Mesenchymal stem cell (in vitro differentiated cells and primary cell): ENCODE measurements around the gene SH3PXD2A.
A peak's percentile ranks its signal among the peaks of the same experiment; 100 is the strongest.

ENCODE experiments used
- DNase-seq: peaks from one replicate; pipeline ENCODE4 v3.0.0-alpha.2; 2013
- H2AFZ ChIP-seq: one replicate; pipeline ENCODE4 v1.6.1; 2013; ENCODE audit warnings: low read depth, mild to moderate bottlenecking, control low read depth, inconsistent platforms, low read length, moderate library complexity
- H2AK5ac ChIP-seq: 2 replicates; pipeline ENCODE4 v1.6.1; 2013; ENCODE audit warnings: low read length, moderate library complexity, mild to moderate bottlenecking, inconsistent platforms; ENCODE audit not compliant: severe bottlenecking
- H2BK120ac ChIP-seq: one replicate; pipeline ENCODE4 v1.6.1; 2013; ENCODE audit warnings: low read depth, mild to moderate bottlenecking, inconsistent platforms, low read length, moderate library complexity
- H2BK12ac ChIP-seq, 2 experiments: one replicate each; pipeline ENCODE4 v1.6.1; 2013; ENCODE audit warnings: inconsistent platforms in 2 of 2, low read length in 2 of 2, mild to moderate bottlenecking in 2 of 2, moderate library complexity in 2 of 2, control low read depth in 1 of 2
- H2BK15ac ChIP-seq: one replicate; pipeline ENCODE4 v1.6.1; 2013; ENCODE audit warnings: mild to moderate bottlenecking, low read depth, inconsistent platforms; ENCODE audit not compliant: poor library complexity, severe bottlenecking
- H2BK5ac ChIP-seq: 2 replicates; pipeline ENCODE4 v1.6.1; 2013; ENCODE audit warnings: low read depth, mild to moderate bottlenecking, low read length, control low read depth, inconsistent platforms; ENCODE audit not compliant: poor library complexity, severe bottlenecking
- H3K14ac ChIP-seq, 2 experiments: one replicate each; pipeline ENCODE4 v1.6.1; 2013; ENCODE audit warnings: inconsistent platforms in 2 of 2, low read length in 2 of 2, control low read depth in 1 of 2, mild to moderate bottlenecking in 1 of 2, moderate library complexity in 1 of 2
- H3K18ac ChIP-seq, 2 experiments: one replicate each; pipeline ENCODE4 v1.6.1; 2013; ENCODE audit warnings: inconsistent platforms in 2 of 2, low read length in 2 of 2, control low read depth in 1 of 2, low read depth in 1 of 2, mild to moderate bottlenecking in 1 of 2
- H3K23ac ChIP-seq, 2 experiments: one replicate each; pipeline ENCODE4 v1.6.1; 2013; ENCODE audit warnings: inconsistent platforms in 2 of 2, low read length in 2 of 2, mild to moderate bottlenecking in 2 of 2, moderate library complexity in 2 of 2, control low read depth in 1 of 2
- H3K27ac ChIP-seq: 2 replicates; pipeline ENCODE4 v1.5.1; 2013; ENCODE audit warnings: mild to moderate bottlenecking, moderate library complexity, low read length, control low read depth, inconsistent platforms; ENCODE audit not compliant: poor library complexity, severe bottlenecking
- H3K27me3 ChIP-seq, 2 experiments: 2 replicates each; pipeline versions ENCODE4 v1.6.1 to v1.7.0; 2013; ENCODE audit warnings: low read length in 2 of 2, mild to moderate bottlenecking in 2 of 2, moderate library complexity in 2 of 2, control low read depth in 1 of 2, inconsistent platforms in 1 of 2; ENCODE audit not compliant: control insufficient read depth in 1 of 2, insufficient read depth in 1 of 2
- H3K36me3 ChIP-seq, 2 experiments: 2 replicates each; pipeline versions ENCODE4 v1.6.1 to v1.7.0; 2013; ENCODE audit warnings: low read length in 2 of 2, control low read depth in 1 of 2, inconsistent platforms in 1 of 2, low read depth in 1 of 2, mild to moderate bottlenecking in 1 of 2; ENCODE audit not compliant: insufficient read depth in 2 of 2, control insufficient read depth in 1 of 2
- H3K4ac ChIP-seq, 2 experiments: one replicate each; pipeline ENCODE4 v1.6.1; 2013; ENCODE audit warnings: inconsistent platforms in 2 of 2, low read length in 2 of 2, mild to moderate bottlenecking in 2 of 2, moderate library complexity in 2 of 2, control low read depth in 1 of 2, low read depth in 1 of 2
- H3K4me1 ChIP-seq: 2 replicates; pipeline ENCODE4 v1.6.1; 2013; ENCODE audit warnings: low read depth, low read length, control low read depth; ENCODE audit not compliant: control insufficient read depth, insufficient read depth
- H3K4me2 ChIP-seq: 2 replicates; pipeline ENCODE4 v1.6.1; 2013; ENCODE audit warnings: low read length, mild to moderate bottlenecking, inconsistent platforms; ENCODE audit not compliant: poor library complexity, severe bottlenecking
- H3K4me3 ChIP-seq, 2 experiments: 2 replicates each; pipeline versions ENCODE4 v1.5.1 to v1.7.0; 2013; ENCODE audit warnings: low read length in 2 of 2, mild to moderate bottlenecking in 2 of 2, control low read depth in 1 of 2, low read depth in 1 of 2; ENCODE audit not compliant: insufficient read depth in 1 of 2
- H3K79me1 ChIP-seq: replicated peaks from 2 replicates; pipeline ENCODE4 v1.6.1; 2013; ENCODE audit warnings: mild to moderate bottlenecking, control low read depth, low read length, inconsistent platforms; ENCODE audit not compliant: poor library complexity, severe bottlenecking
- H3K9ac ChIP-seq: 2 replicates; pipeline ENCODE4 v1.7.0; 2013; ENCODE audit warnings: mild to moderate bottlenecking, low read length, moderate library complexity
- H3K9me3 ChIP-seq: 2 replicates; pipeline ENCODE4 v1.7.0; 2013; ENCODE audit warnings: mild to moderate bottlenecking, low read length; ENCODE audit not compliant: control insufficient read depth
- H4K8ac ChIP-seq: one replicate; pipeline ENCODE4 v1.6.1; 2013; ENCODE audit warnings: inconsistent platforms, mild to moderate bottlenecking, low read length, moderate library complexity
- H4K91ac ChIP-seq: one replicate; pipeline ENCODE4 v1.6.1; 2013; ENCODE audit warnings: mild to moderate bottlenecking, low read length, inconsistent platforms
- WGBS: methylation state at CpG from one replicate; pipeline ENCODE4 v1.1.7; 2013; ENCODE audit warnings: mixed read lengths; 5-methylcytosine and 5-hydroxymethylcytosine counted together

The SH3PXD2A gene

DNA sequence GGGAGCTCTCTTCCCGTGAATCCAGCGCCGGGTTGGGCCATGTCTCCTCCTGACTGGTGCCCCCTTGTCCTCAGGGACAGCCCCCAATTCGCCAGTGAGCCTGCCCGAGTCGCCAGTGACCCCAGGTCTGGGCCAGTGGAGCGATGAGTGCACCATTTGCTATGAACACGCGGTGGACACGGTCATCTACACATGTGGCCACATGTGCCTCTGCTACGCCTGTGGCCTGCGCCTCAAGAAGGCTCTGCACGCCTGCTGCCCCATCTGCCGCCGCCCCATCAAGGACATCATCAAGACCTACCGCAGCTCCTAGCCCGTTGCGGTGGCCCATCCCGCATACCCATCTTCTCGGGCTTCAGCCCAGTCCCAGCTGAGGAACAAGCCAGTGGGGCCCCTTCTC is 265.3 kb downstream of the SH3PXD2A start:
- Histone ChIP-seq H3K14ac (no peak overlapping the region), H3K27me3 (peaks cover 4 to 34% of the 10 kb centered on the region in 2 experiments), H3K36me3 (peaks cover 0 to 5% of the 10 kb centered on the region in 2 experiments), H3K4me3 (no peak overlapping the region), H3K18ac (no peak overlapping the region), H3K9me3 (no peaks in the 10 kb centered on the region), H2AFZ (no peak overlapping the region), H4K8ac (no peak overlapping the region), H2BK15ac (no peak overlapping the region), H3K4me2 (no peak overlapping the region), H3K4ac (no peak overlapping the region), H2BK12ac (no peak overlapping the region), H3K79me1 (no peaks in the 10 kb centered on the region), H2BK5ac (no peak overlapping the region), H4K91ac (no peak overlapping the region), H3K4me1 (no peaks in the 10 kb centered on the region), H3K23ac (no peak overlapping the region), H3K27ac (no peak overlapping the region), H3K9ac (no peak overlapping the region), H2BK120ac (no peak overlapping the region), H2AK5ac (no peak overlapping the region)
- WGBS = 93% methylated on average over 18 of the region's 20 CpGs
- no peak for DNase-seq

- no peak overlapping the region for H2BK15ac ChIP-seq
- peaks cover 2% of the 10 kb centered on the region for H3K4me1 ChIP-seq
- H2BK120ac ChIP-seq = no peak overlapping the region
- no peak for DNase-seq
- no peak overlapping the region for H3K4me2 ChIP-seq
- no peak overlapping the region for H3K27ac ChIP-seq
- H3K27me3 ChIP-seq = peaks cover 13 to 30% of the 10 kb centered on the region in 2 experiments
- no peak overlapping the region for H3K4ac ChIP-seq
- H3K23ac ChIP-seq = no peak overlapping the region
- peaks cover 3% of the 10 kb centered on the region in 2 experiments for H3K36me3 ChIP-seq
- H2BK5ac ChIP-seq = no peak overlapping the region
- WGBS = 92% methylated on average over 15 of the region's 15 CpGs
- H2BK12ac ChIP-seq = no peak overlapping the region
- H3K9me3 ChIP-seq = no peaks in the 10 kb centered on the region
- H3K18ac ChIP-seq = no peak overlapping the region
- H4K91ac ChIP-seq = no peak overlapping the region
- H3K14ac ChIP-seq = peak overlapping the region in 1 of 2 experiments; percentile 19
- H3K4me3 ChIP-seq = no peak overlapping the region
- no peaks in the 10 kb centered on the region for H3K79me1 ChIP-seq
- no peak overlapping the region for H3K9ac ChIP-seq
- H2AFZ ChIP-seq = no peak overlapping the region
- no peak overlapping the region for H2AK5ac ChIP-seq
- no peak overlapping the region for H4K8ac ChIP-seq
These were observed 266.2 kb downstream of the SH3PXD2A start for GRCh38 chr10:103589074-103589630.

DNA sequence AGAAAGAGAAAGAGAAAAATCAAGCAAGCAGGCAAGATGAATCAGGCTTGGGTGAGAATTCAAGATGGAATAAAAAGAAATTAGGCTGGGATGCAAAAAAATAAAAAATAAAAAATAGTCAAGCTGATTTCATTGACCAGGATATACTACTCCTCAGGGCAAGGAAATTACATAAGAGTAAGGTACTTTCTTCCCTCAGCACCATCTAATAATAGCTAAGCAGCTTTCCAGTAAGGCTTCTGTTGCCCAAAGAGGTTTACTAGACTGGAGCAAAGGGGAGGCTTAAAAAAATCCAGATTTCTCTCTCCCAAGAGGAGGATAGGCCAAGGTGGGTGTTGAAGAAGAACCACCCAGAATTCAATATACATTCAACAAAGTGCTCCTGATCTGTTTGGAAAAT is 268.3 kb downstream of the SH3PXD2A start:
- no peak overlapping the region for H2BK15ac ChIP-seq
- H3K4me3 ChIP-seq = no peak overlapping the region
- peaks cover 0 to 3% of the 10 kb centered on the region in 2 experiments for H3K36me3 ChIP-seq
- no peak overlapping the region for H3K9ac ChIP-seq
- H3K79me1 ChIP-seq = no peaks in the 10 kb centered on the region
- H2BK120ac ChIP-seq = no peak overlapping the region
- H3K23ac ChIP-seq = no peak overlapping the region
- H3K4ac ChIP-seq = no peak overlapping the region
- H2AK5ac ChIP-seq = no peak overlapping the region
- H3K27ac ChIP-seq = no peak overlapping the region
- H3K4me2 ChIP-seq = no peak overlapping the region
- H4K8ac ChIP-seq = no peak overlapping the region
- H2AFZ ChIP-seq = no peak overlapping the region
- H2BK12ac ChIP-seq = no peak overlapping the region
- H3K4me1 ChIP-seq = peaks cover 5% of the 10 kb centered on the region
- no peak overlapping the region for H3K18ac ChIP-seq
- no peak for DNase-seq
- H2BK5ac ChIP-seq = no peak overlapping the region
- H3K9me3 ChIP-seq = no peaks in the 10 kb centered on the region
- H4K91ac ChIP-seq = no peak overlapping the region
- no peak overlapping the region for H3K14ac ChIP-seq
- peaks cover 33 to 34% of the 10 kb centered on the region in 2 experiments for H3K27me3 ChIP-seq

DNA sequence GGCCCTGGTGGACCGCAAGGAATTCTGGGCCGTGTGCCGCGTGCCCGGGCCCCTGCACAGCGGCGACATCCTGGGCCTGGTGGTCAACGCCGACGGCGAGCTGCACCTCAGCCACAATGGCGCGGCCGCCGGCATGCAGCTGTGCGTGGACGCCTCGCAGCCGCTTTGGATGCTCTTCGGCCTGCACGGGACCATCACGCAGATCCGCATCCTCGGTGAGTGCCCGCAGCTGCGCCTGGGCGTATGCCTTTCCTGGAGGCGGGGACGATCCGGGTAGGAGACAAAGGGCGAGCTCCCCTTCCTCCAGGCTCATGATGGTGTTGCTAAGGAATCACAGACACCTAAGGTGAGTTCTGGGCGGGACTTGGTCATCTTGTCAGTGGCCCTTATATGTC is 270.4 kb downstream of the SH3PXD2A start:
- Histone ChIP-seq H4K8ac (no peak overlapping the region), H3K4ac (no peak overlapping the region), H2AFZ (no peak overlapping the region), H2BK15ac (no peak overlapping the region), H2BK5ac (no peak overlapping the region), H3K4me2 (no peak overlapping the region), H3K14ac (peak overlapping the region in 1 of 2 experiments; percentile 58), H3K79me1 (no peaks in the 10 kb centered on the region), H3K36me3 (peaks cover 0 to 3% of the 10 kb centered on the region in 2 experiments), H3K4me3 (peak overlapping the region in 1 of 2 experiments; percentile 78), H4K91ac (no peak overlapping the region), H3K18ac (no peak overlapping the region), H3K9ac (no peak overlapping the region), H3K27ac (no peak overlapping the region), H2BK120ac (no peak overlapping the region), H3K27me3 (peaks cover 45 to 51% of the 10 kb centered on the region in 2 experiments), H3K23ac (no peak overlapping the region), H3K4me1 (peaks cover 9% of the 10 kb centered on the region), H2AK5ac (no peak overlapping the region), H3K9me3 (no peaks in the 10 kb centered on the region), H2BK12ac (no peak overlapping the region)
- WGBS = 97% methylated on average over 32 of the region's 32 CpGs
- DNase-seq = no peak
